ENCODE results near the gene HOATZ.

Gene HOATZ

DNA sequence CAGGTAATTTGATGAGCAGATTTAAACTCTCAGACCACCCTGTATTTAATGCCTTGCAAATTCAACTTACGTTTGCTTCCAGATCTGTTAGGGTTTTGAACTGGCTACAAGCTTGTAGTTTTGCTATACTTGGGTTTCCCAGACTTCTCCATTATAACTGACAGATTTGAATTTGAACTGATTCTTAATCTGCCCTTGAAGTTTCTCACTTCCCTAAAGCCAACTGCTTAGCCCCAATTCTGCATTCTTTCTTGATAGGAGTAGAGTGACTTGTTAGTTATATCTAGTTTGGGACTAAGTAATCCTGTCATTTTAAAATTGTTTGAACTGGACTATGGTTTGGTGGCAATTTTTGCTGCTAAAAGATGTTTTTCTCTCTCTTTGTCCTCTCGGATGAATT lies 35.7 kb downstream of the HOATZ start:
- DNase-seq: no peak

DNA sequence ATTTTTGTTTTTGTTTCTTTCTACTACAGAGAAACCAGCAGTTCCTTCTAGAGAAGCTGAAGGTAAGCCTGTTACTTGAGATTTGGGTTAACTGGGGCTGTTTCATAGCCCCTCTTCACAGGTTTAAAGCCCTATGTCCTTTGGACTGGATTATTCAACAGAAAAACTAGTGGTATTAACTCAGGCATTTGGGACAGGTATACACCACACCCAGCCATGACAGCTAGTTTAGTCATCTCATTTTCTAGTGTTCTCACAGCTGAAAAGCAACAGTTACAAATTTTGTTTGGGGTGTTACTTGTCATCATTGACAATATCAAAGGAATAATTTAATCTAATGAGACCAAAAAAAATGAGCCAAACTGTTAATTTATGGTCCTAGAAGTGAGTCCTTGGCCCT lies 40.0 kb downstream of the HOATZ start:
- DNase-seq: no peak

- DNase-seq: no peak
Measured at GRCh38 chr11:111555255-111555654, 40.7 kb downstream of the HOATZ start.

DNA sequence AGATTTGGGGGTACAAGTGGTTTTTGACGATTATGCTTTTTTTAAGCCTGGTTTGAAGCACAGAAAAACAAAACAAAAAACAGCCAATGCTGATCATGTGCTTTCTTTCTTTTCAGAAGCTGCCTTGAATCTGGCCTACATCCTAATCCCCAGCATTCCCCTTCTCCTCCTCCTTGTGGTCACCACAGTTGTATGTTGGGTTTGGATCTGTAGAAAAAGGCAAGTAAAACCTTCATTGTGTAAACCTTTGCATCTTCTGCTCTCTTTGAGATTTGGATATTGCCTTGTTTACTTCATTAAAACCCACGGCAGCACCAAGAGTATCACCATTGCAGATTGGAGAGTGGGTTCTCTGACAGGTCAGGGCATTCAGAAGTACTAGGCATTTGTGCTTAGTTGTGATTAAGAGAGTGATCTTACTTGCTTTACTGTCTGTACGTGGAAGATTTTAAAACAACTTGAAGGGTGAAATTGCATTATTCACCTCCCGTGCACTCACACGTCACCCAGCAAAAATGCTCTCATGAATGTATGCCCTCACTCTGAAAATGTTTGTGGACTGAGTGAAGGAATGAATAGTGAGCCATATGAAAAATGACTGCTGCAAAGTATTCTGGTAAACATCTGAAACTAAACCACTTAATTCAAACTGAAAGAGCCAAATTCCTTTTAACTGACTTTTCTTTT lies 43.0 kb downstream of the HOATZ start:
- DNase-seq: no peak

- no peak for DNase-seq
Measured at GRCh38 chr11:111559800-111560464, 45.4 kb downstream of the HOATZ start.

GRCh38 chr11:111560800-111561199 lies 46.2 kb downstream of the HOATZ start:
- DNase-seq: no peak

- no peak for DNase-seq
Measured at GRCh38 chr11:111561306-111561705, 46.7 kb downstream of the HOATZ start.

GRCh38 chr11:111561791-111562325 lies 47.3 kb downstream of the HOATZ start:
- no peak for DNase-seq

DNA sequence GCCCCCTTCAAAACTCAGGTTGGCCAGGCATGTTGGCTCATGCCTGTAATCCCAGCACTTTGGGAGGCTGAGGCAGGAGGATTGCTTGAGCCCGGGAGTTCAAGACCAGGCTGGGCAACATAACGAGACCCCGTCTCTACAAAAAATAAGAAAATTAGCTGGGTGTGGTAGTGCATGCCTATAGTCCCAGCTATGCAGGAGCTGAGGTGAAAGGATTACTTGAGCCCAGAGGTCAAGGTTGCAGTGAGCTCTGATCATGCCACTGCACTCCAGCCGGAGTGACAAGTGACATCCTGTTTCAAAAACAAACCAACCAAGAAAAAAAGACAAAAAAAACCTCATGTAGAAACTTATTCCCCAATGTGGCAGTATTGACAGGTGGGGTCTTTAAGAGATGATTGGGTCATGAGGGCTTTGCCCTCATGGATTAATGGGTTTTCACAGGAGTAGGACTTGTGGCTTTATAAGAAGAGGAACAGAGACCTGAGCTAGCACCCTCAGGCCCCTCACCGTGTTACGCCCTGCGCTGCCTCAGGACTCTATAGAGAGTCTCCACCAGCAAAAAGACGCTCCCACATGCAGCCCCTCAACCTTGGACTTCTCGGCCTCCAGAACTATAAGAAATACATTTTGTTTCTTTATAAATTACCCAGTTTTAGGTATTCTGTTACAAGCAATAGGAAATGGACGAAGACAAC lies 48.3 kb downstream of the HOATZ start:
- DNase-seq: no peak

GRCh38 chr11:111565114-111565720 lies 50.6 kb downstream of the HOATZ start:
- peak; percentile 65 for DNase-seq

- no peak for DNase-seq
Measured at GRCh38 chr11:111566324-111566723, 51.7 kb downstream of the HOATZ start.

- DNase-seq: no peak
Measured at GRCh38 chr11:111569476-111569875, 54.9 kb downstream of the HOATZ start.

- DNase-seq: no peak
Measured at GRCh38 chr11:111570796-111571195, 56.2 kb downstream of the HOATZ start.

GRCh38 chr11:111571829-111572501 lies 57.4 kb downstream of the HOATZ start:
- no peak for DNase-seq

GRCh38 chr11:111572581-111572980 lies 58.0 kb downstream of the HOATZ start:
- DNase-seq: no peak

DNA sequence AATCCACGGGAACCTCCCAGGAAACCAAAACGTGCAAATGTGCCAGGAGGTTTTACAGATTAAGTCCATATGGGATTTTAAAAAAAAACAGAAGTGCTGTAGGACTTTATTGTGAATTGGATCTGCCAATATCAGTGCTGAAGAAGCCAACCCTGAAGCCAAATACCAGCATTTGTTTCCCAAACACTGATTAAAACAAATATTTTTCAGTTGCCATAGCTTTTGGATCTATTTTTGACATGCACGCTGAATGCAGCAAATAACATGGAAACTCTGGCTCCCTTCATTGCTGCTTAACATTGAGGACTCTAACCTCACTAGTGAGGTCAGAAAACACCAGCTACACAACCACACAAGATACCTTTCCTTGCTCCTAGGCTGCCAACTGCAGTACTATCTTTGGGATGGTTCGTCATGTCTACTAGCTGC lies 59.3 kb downstream of the HOATZ start:
- no peak for DNase-seq

DNA sequence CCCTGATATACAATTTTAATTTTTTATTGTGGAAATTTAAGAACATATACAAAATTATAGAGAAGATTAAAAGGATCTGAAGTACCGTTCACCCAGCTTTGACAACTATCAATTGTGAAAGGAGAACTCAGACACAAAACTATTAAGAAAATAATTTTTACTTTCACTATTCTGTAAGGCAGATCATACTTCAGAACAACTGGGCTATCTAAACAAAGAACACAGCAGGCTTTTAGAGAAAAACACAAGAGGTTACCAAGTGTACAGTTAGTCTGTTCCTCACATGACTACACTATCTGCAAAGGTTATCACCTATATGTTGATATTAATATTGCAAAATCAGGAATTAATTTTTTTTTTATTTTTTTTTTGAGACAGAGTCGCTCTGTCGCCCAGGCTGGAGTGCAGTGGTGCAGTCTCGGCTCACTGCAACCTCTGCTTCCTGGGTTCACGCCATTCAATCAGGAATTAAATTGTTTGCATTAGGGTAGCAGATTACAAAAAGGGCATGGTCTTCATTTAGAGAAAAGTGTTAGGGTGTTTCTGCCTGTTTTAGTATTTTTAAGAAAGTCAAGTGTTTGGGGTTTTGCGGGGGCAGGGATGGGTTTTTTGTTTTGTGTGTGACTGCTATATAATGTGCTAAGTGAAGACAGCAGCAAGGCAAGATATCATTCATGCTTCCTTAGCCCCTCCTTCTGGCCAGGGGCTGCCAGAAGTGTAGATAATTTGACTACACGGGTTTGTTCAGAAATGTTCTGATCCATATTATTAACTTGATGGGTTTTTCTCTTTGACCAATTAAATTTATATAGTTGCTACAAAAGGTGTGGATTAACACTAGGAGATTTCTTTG lies 60.0 kb downstream of the HOATZ start:
- DNase-seq: no peak

DNA sequence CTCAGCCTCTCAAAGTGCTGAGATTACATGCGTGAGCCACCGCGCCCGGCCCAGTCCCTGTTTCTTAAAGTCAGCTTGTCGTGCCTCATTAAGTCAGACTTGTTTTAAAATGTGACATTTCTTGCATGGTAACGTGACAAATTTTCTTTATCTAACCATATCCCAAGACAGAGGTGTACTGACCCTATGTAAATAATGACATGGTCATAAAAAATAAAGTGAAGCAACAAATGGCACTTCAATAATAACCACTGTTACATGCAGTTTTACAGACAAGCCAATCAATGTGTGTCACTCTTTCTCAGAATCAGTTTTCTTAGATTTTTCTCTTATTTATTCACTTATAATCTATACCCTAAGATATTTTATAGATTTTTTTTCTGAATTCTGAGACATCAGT lies 61.2 kb downstream of the HOATZ start:
- DNase-seq: no peak

DNA sequence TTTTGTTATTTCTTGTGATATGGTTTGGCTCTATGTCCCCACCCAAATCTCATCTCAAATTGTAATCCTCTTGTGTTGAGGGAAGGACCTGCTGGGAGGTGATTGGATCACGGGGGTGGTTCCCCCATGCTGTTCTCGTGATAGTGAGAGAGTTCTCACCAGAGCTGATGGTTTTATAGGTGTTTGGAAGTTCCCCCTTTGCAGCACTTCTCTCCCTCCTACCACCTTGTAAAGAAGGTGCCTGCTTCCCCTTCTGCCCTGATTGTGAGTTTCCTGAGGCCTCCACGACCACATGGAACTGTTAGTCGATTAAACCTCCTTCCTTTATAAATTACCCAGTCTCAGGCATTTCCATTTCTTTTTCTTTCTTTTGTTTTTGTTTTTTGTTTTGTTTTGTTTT lies 63.2 kb downstream of the HOATZ start:
- DNase-seq: no peak

- DNase-seq: no peak
Measured at GRCh38 chr11:111581341-111581740, 66.8 kb downstream of the HOATZ start.

GRCh38 chr11:111582163-111582562 lies 67.6 kb downstream of the HOATZ start:
- no peak for DNase-seq

- DNase-seq: no peak
Measured at GRCh38 chr11:111582881-111583280, 68.3 kb downstream of the HOATZ start.

Data from activated CD8-positive, alpha-beta memory T cell treated with anti-CD3 and anti-CD28 coated beads, Interleukin-2, amount 50 U/mL, for 4 hours (primary cell).